Measurements from ENCODE around the gene SNRNP200.
"Not testable (repeated sequence)": the region's sequence is repeated elsewhere in the genome, so short reads cannot be mapped to it uniquely, and the experiment has no call there.

Gene SNRNP200

GRCh38 chr2:96273763-96274162 lies 31.6 kb downstream of the SNRNP200 start:
- no peak for DNase-seq

DNA sequence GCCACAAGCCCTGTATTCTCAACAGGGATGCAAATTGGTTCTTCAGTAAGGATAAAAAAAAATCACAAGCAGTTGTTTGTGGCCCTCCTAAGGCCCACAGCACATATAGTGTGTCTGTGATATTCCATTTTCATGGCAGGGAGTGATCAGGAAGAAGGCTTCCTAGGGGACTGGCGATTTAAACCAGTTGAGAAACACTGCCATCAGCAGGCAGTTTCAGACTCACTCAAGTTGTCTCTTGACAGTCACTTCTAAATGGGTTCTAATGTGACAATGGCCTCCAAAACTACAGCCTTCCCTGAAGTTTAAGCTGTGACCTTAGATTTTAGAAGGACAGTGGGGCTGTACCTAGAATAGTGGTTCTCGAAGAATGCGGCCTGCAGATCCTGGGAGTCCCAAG lies 33.4 kb downstream of the SNRNP200 start:
- DNase-seq = no peak

GRCh38 chr2:96267159-96267971 lies 38.0 kb downstream of the SNRNP200 start:
- peak; percentile 9 for DNase-seq

GRCh38 chr2:96265840-96266679 lies 39.3 kb downstream of the SNRNP200 start, which contains the start of the genes CIAO1 and TMEM127:
Gene CIAO1, plus strand, starts transcription at chr2:96266225. Its CDS starts 126 bp downstream, at chr2:96266351.
Gene TMEM127, minus strand, starts transcription at chr2:96265997. Its CDS starts 616 bp downstream, at chr2:96265381.
- DNase-seq = peak; percentile 93

GRCh38 chr2:96265349-96265839 lies 40.0 kb downstream of the SNRNP200 start:
- no peak for DNase-seq

GRCh38 chr2:96264656-96265348 lies 40.5 kb downstream of the SNRNP200 start:
- DNase-seq = no peak

GRCh38 chr2:96264086-96264485 lies 41.3 kb downstream of the SNRNP200 start:
- DNase-seq = no peak

DNA sequence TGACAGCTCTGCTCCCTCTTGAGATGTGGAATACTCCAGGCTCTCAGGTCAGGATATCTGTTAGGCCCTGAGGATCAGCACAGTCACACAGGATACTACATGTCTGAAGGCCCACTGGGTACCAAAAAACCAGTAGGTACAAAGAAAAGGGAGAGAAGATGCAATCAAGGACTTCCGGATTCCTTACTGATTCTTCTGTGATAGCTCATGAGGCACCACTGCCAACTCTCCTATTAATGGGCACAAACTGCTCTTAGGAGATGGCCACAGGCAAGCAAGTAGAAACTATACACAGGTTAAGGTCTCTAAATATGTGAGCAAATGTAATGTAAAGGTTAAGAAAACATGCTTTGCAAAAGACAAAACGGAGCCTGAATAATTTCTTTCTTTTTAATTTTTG lies 43.0 kb downstream of the SNRNP200 start:
- no peak for DNase-seq

- DNase-seq = no peak
These were observed 43.9 kb downstream of the SNRNP200 start for GRCh38 chr2:96261328-96262003.

DNA sequence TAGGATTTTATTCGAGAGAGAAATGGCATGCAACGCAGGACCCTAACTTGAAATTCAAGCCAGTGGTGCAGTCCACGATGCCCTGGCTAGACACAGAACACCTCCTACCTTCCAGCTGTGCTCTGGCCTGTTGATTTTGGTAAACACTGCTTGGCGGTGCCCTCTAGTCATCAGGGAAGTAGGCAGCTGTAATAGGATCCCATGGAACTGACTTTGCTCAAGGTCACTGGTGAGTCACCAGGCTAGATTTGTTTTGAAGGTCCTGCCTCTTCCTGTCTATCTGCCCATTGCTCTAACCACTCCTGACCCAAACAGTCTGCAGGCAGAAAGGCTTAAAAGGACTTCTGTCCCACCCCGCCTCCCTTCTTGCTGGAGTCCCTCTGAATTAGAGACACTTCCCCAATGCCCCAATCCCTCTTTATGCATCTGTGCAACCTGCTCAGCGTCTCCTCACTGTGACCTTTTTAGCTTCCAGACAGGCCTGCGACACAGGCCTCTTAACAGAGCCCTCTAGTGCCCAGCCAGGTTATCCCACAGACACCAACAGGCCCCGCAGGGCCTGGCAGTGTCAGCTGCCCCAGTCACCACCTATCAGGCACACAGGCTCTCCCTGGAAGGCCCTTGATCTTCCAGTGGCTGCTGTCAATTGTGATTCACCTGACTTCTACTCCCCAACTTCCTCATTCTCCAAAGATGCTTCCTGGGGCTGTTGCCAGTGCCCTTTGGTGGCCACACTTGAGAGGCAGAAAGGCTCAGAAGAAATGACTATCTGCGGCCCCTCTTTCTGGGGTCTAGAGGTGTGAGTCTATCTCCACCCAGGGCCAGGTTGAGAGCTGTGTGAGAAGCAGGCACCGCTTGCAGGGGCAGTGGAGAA lies 44.7 kb downstream of the SNRNP200 start:
- DNase-seq = no peak

- DNase-seq = no peak
These were observed 45.8 kb downstream of the SNRNP200 start for GRCh38 chr2:96259497-96259921.

- no peak for DNase-seq
These were observed 47.0 kb downstream of the SNRNP200 start for GRCh38 chr2:96258166-96259022.

DNA sequence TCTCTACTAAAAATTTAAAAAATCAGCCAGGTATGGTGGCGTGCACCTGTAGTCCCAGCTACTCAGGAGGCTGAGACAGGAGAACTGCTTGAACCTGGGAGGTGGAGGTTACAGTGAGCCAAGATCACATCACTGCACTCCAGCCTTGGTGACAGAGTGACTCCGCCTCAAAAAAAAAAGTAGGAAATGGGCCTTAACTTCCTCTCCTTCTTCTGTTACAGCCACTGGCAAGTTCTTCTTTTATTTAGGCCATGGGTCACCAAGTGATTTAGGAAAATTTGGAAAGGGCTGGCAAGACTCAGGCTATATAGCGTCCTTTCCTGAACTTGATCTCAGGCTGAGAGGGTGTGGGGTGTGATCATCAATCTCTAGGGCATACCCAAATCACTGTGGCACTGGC lies 47.6 kb downstream of the SNRNP200 start:
- DNase-seq = not testable (repeated sequence)

GRCh38 chr2:96256611-96257113 lies 48.7 kb downstream of the SNRNP200 start:
- no peak for DNase-seq

DNA sequence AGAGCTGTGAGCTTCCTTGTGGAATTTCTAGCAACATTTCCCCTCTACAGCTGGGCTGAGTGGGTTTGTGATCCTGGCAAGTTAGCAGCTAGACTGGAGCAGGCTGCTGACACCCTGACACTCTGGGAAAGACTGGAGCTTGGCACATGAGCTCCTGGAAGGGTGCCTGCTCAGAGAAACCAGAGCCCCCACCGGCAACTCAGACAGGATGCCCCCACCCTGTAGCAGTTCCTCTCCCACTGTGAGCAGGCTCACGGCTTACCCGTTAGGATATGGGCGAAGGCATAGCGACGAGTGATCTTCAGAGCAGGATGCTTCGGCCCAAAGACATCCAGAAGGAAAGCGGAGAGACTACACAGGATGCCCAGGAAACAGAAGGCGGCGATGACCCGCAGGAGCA lies 50.8 kb downstream of the SNRNP200 start:
- DNase-seq = no peak

- DNase-seq = no peak
These were observed 52.3 kb downstream of the SNRNP200 start for GRCh38 chr2:96253006-96253405.

- no peak for DNase-seq
These were observed 52.8 kb downstream of the SNRNP200 start for GRCh38 chr2:96252526-96252925.

DNA sequence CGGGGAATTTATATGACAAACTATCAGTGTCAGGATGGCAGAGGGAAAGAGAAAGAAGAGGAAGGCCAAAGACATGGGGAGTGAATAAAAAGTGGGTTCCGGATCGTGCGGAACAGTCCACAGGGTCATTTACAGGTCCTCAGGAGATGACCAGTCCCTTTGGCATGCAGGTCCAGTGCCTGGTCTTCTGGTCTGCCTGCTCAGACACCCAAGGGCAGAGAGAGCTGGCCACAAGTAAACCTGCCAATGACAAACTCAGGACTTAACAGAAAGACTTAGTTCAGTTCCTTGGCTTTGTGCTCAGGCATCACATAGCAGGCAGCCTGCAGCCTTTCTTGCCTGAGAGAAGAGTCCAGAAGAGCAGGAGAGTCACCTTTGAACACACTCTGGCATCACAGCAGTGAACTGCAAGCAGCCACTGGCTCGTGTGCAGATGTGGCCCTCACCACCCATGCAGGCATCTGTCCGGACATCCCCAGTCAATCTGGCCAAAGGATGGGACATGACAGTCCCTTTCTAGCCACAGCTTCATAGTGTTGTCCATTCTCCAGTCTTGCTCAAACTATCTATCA lies 53.5 kb downstream of the SNRNP200 start:
- no peak for DNase-seq

- no peak for DNase-seq
These were observed 55.2 kb downstream of the SNRNP200 start for GRCh38 chr2:96250188-96250587.

DNA sequence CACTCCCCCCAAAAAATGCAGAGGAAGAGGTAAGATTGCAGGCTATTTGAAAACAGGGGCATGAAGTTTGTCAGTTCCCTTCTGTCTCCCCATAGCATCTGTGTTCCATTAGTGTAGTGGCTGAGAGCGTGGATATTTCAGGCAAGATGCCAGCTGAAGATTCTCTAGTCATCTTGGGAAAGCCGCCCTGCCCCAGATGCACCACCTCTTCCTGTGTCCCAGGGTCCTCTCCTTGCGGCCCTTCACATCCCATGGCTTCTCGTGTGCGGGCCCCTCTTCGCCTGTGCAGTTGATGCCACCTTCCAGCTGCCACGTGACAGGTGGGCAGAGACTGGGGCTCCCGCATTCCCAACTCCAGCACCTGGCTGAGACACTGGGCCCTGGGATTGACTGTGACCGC lies 55.7 kb downstream of the SNRNP200 start:
- no peak for DNase-seq
